DOHH2 (cell line): ENCODE data around the gene CCKAR.

ENCODE experiments used
- EZH2phosphoT487 ChIP-seq: fragments of 200-600 bp; sonication (generic); IDR thresholded peaks from 2 replicates; pipeline ENCODE4 v1.6.1; 2017; ENCODE audit warnings: borderline replicate concordance, mild to moderate bottlenecking, antibody characterized with exemption, low read length, moderate library complexity, mixed read lengths
- TF ChIP-seq, protein P1 (sequence below): fragments of 200-600 bp; sonication (generic); IDR thresholded peaks from one replicate; pipeline ENCODE4 v1.5.1; 2014; ENCODE audit warnings: antibody characterized with exemption, mild to moderate bottlenecking, low read depth, low read length; ENCODE audit not compliant: poor library complexity, severe bottlenecking

DNA sequence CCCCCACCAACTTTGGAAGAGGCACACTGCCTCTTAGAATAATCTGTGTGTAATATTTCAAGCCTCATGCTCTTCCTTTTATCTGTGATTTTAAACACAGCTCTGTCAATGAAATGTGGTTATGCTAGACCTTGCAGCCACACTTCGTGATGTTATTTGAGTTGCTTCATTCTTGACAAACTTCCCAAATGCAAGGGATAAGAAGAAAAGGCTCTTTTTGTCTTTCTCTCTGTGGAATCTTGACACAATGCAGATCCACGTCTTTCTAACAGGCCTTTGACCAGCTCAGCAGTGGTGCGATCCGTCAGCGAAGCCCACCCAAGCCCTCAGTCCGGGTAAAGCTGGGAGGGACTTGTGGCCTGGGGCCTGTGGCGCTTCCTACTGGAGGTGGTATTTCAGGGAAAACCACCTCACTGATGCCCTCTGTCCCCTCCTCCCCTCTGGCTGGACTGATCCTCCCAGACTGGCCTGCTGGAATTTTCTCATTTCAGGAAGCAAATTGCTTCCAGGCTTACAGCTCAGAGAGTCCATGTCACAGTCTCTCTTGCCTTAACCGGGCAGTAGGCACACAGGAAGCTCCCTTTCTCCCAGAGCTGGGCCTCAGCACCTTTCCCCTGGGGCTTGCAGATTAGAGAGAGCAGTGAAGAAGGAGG, 19.5 kb upstream of the CCKAR start:
- TF ChIP-seq EZH2phosphoT487: no peak
- TF ChIP-seq, protein P1, sequence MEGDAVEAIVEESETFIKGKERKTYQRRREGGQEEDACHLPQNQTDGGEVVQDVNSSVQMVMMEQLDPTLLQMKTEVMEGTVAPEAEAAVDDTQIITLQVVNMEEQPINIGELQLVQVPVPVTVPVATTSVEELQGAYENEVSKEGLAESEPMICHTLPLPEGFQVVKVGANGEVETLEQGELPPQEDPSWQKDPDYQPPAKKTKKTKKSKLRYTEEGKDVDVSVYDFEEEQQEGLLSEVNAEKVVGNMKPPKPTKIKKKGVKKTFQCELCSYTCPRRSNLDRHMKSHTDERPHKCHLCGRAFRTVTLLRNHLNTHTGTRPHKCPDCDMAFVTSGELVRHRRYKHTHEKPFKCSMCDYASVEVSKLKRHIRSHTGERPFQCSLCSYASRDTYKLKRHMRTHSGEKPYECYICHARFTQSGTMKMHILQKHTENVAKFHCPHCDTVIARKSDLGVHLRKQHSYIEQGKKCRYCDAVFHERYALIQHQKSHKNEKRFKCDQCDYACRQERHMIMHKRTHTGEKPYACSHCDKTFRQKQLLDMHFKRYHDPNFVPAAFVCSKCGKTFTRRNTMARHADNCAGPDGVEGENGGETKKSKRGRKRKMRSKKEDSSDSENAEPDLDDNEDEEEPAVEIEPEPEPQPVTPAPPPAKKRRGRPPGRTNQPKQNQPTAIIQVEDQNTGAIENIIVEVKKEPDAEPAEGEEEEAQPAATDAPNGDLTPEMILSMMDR: no peak
